H1 (cell line): ENCODE data around the gene CRYGB. TPM values are rescaled to one million over a fixed set of nuclear protein-coding genes. Genes with fewer than 3 reads are reported as not detected.

Source experiments
- CTCF ChIA-PET: fragments of 300-600 bp; sonication (Branson Sonifier 250); formaldehyde crosslinking; loops from one replicate; lab custom pipeline; 2021; ENCODE audit not compliant: partially characterized antibody; lab: Charles Lee
- POLR2A ChIA-PET: fragments of 300-600 bp; sonication (Branson Sonifier 250); formaldehyde crosslinking; loops from one replicate; lab custom pipeline; 2021; ENCODE audit warnings: inconsistent platforms; ENCODE audit not compliant: partially characterized antibody; lab: Charles Lee
- DNase-seq, 2 experiments: peaks; one replicate each; pipeline versions ENCODE4 v3.0.0 to v3.0.0-alpha.2; 2010 to 2022; ENCODE audit warnings: low spot score in 2 of 2, low read depth in 1 of 2, mixed read lengths in 1 of 2
- FAIRE-seq: peaks from 2 replicates; lab custom pipeline; 2011; peaks lifted over from hg19 to GRCh38; lab: Jason Lieb, UNC
- H2AFZ ChIP-seq: 2 replicates; pipeline ENCODE4 v1.8.1; 2012; ENCODE audit warnings: low read length, inconsistent platforms
- H2AK5ac ChIP-seq: 2 replicates; pipeline ENCODE4 v1.6.1; 2013; ENCODE audit warnings: low read depth, low read length
- H2BK120ac ChIP-seq: replicated peaks from 2 replicates; pipeline ENCODE3; 2013; ENCODE audit warnings: low read depth, low read length, inconsistent platforms
- H2BK12ac ChIP-seq: 2 replicates; pipeline ENCODE4 v1.6.1; 2013; ENCODE audit warnings: low read depth, low read length
- H2BK15ac ChIP-seq: 2 replicates; pipeline ENCODE4 v1.6.1; 2013; ENCODE audit warnings: low read length
- H2BK20ac ChIP-seq: 2 replicates; pipeline ENCODE4 v1.6.1; 2013; ENCODE audit warnings: low read length
- H2BK5ac ChIP-seq: 2 replicates; pipeline ENCODE4 v1.6.1; 2013; ENCODE audit warnings: low read depth, low read length
- H3K14ac ChIP-seq: 2 replicates; pipeline ENCODE4 v1.6.1; 2013; ENCODE audit warnings: inconsistent platforms; ENCODE audit not compliant: insufficient read length
- H3K18ac ChIP-seq: 2 replicates; pipeline ENCODE4 v1.6.1; 2013; ENCODE audit warnings: low read length; ENCODE audit errors: extremely low read depth
- H3K23ac ChIP-seq: 2 replicates; pipeline ENCODE4 v1.6.1; 2013; ENCODE audit warnings: inconsistent platforms; ENCODE audit not compliant: insufficient read length
- H3K23me2 ChIP-seq: 2 replicates; pipeline ENCODE4 v1.6.1; 2013; ENCODE audit warnings: low read depth, low read length
- H3K27ac ChIP-seq: 2 replicates; pipeline ENCODE4 v1.6.1; 2011; ENCODE audit warnings: low read depth, low read length, inconsistent platforms
- H3K27me3 ChIP-seq, 4 experiments: replicated peaks in 1 of 4; 1 replicate in 1 of 4; 2 replicates in 3 of 4; pipeline versions ENCODE4 v1.6.1 to v1.8.1; 2011 to 2013; ENCODE audit warnings: low read length in 3 of 4, mild to moderate bottlenecking in 3 of 4, inconsistent platforms in 2 of 4, mixed read lengths in 2 of 4, moderate library complexity in 1 of 4; ENCODE audit not compliant: control insufficient read depth in 3 of 4, insufficient read depth in 3 of 4; ENCODE audit errors: extremely low read depth in 1 of 4
- H3K36me3 ChIP-seq, 4 experiments: 2 replicates each; pipeline versions ENCODE4 v1.6.1 to v1.8.1; 2011 to 2013; ENCODE audit warnings: mild to moderate bottlenecking in 4 of 4, low read length in 3 of 4, moderate library complexity in 2 of 4, control low read depth in 1 of 4, inconsistent platforms in 1 of 4; ENCODE audit not compliant: insufficient read depth in 4 of 4, control insufficient read depth in 2 of 4
- H3K4ac ChIP-seq: replicated peaks from 2 replicates; pipeline ENCODE3; 2013; ENCODE audit warnings: low read length, low read depth, mixed read lengths, inconsistent platforms; ENCODE audit not compliant: insufficient read length
- H3K4me1 ChIP-seq, 4 experiments: replicated peaks in 1 of 4; 1 replicate in 1 of 4; 2 replicates in 3 of 4; pipeline versions ENCODE4 v1.6.1 to v1.8.1; 2011 to 2013; ENCODE audit warnings: low read length in 3 of 4, inconsistent platforms in 2 of 4, mixed read lengths in 1 of 4; ENCODE audit not compliant: insufficient read depth in 4 of 4, control insufficient read depth in 3 of 4
- H3K4me2 ChIP-seq, 2 experiments: 2 replicates each; pipeline versions ENCODE4 v1.6.1 to v1.8.1; 2011 to 2013; ENCODE audit warnings: low read depth in 2 of 2, low read length in 2 of 2, control low read depth in 1 of 2, inconsistent platforms in 1 of 2, mild to moderate bottlenecking in 1 of 2; ENCODE audit not compliant: insufficient read depth in 1 of 2
- H3K4me3 ChIP-seq, 4 experiments: fragments of 200-600, 300-600 bp in 1 of 4; sonication (generic), shearing (Covaris generic), sonication (Bioruptor Twin) in 1 of 4; 2 replicates each; pipeline versions ENCODE4 v1.5.1 to v1.8.1; 2011 to 2016; ENCODE audit warnings: low read length in 4 of 4, low read depth in 3 of 4, control low read depth in 2 of 4, inconsistent platforms in 2 of 4, mild to moderate bottlenecking in 2 of 4, mixed read lengths in 1 of 4, moderate library complexity in 1 of 4; ENCODE audit not compliant: insufficient read depth in 2 of 4; ENCODE audit errors: extremely low read depth in 1 of 4
- H3K56ac ChIP-seq: replicated peaks from 2 replicates; pipeline ENCODE3; 2013; ENCODE audit warnings: low read depth, mild to moderate bottlenecking, mixed read lengths, low read length, inconsistent platforms; ENCODE audit not compliant: insufficient read length
- H3K79me1 ChIP-seq: 2 replicates; pipeline ENCODE4 v1.6.1; 2013; ENCODE audit warnings: low read depth, low read length, control low read depth
- H3K79me2 ChIP-seq, 2 experiments: 2 replicates each; pipeline versions ENCODE4 v1.6.1 to v1.8.1; 2012 to 2013; ENCODE audit warnings: low read length in 2 of 2, mild to moderate bottlenecking in 2 of 2, inconsistent platforms in 1 of 2; ENCODE audit not compliant: insufficient read depth in 2 of 2, control insufficient read depth in 1 of 2
- H3K9ac ChIP-seq, 4 experiments: replicated peaks in 1 of 4; 1 replicate in 1 of 4; 2 replicates in 3 of 4; pipeline versions ENCODE4 v1.6.1 to v1.8.1; 2011 to 2013; ENCODE audit warnings: low read depth in 3 of 4, low read length in 3 of 4, control low read depth in 2 of 4, mild to moderate bottlenecking in 2 of 4, moderate library complexity in 2 of 4, inconsistent platforms in 1 of 4; ENCODE audit errors: extremely low read depth in 1 of 4
- H3K9me3 ChIP-seq, 2 experiments: 2 replicates each; pipeline versions ENCODE4 v1.6.1 to v1.8.1; 2012 to 2013; ENCODE audit warnings: mild to moderate bottlenecking in 2 of 2, moderate library complexity in 2 of 2, control low read depth in 1 of 2, inconsistent platforms in 1 of 2, low read depth in 1 of 2, low read length in 1 of 2, mixed read lengths in 1 of 2; ENCODE audit not compliant: insufficient read depth in 2 of 2
- H4K20me1 ChIP-seq, 2 experiments: replicated peaks in 1 of 2; 2 replicates each; pipeline versions ENCODE3 to v1.8.1; 2011 to 2013; ENCODE audit warnings: inconsistent platforms in 2 of 2, low read length in 2 of 2, mild to moderate bottlenecking in 1 of 2; ENCODE audit not compliant: insufficient read depth in 2 of 2, control insufficient read depth in 1 of 2
- H4K5ac ChIP-seq: 2 replicates; pipeline ENCODE4 v1.6.1; 2013; ENCODE audit warnings: low read length, low read depth, mixed read lengths, inconsistent platforms; ENCODE audit not compliant: insufficient read length
- H4K8ac ChIP-seq: 2 replicates; pipeline ENCODE4 v1.8.0; 2013; ENCODE audit warnings: mild to moderate bottlenecking, moderate library complexity, low read length, inconsistent platforms; ENCODE audit not compliant: insufficient read depth; ENCODE audit errors: extremely low read depth
- H4K91ac ChIP-seq: replicated peaks from 2 replicates; pipeline ENCODE3; 2013; ENCODE audit warnings: low read length, mixed read lengths, inconsistent platforms; ENCODE audit not compliant: insufficient read length
- CBX5 ChIP-seq: fragments of 300-800, 300-1000 bp; sonication (generic); IDR thresholded peaks from 2 replicates; pipeline ENCODE4 v1.7.1; 2016; ENCODE audit warnings: antibody characterized with exemption, low read length, low read depth
- CBX8 ChIP-seq: fragments of 300-800, 300-1000 bp; sonication (generic); IDR thresholded peaks from 2 replicates; pipeline ENCODE4 v1.7.1; 2016; ENCODE audit warnings: low read depth, low read length, borderline replicate concordance
- CHD2 ChIP-seq: IDR thresholded peaks from 2 replicates; pipeline ENCODE4 v1.6.1; 2012; ENCODE audit warnings: low read length, improper control_type of control experiment
- GTF2F1 ChIP-seq: IDR thresholded peaks from 2 replicates; pipeline ENCODE4 v1.6.1; 2012; ENCODE audit warnings: low read depth, low read length, improper control_type of control experiment, borderline replicate concordance
- HDAC2 ChIP-seq, 2 experiments: fragments of 300-600 bp in 1 of 2; sonication (generic) in 1 of 2; IDR thresholded peaks; 2 replicates each; pipeline ENCODE4 v1.6.1; 2011 to 2012; ENCODE audit warnings: low read depth in 2 of 2, low read length in 2 of 2, mild to moderate bottlenecking in 2 of 2, moderate library complexity in 2 of 2, borderline replicate concordance in 1 of 2, inconsistent platforms in 1 of 2
- HDAC6 ChIP-seq: IDR thresholded peaks from one replicate; pipeline ENCODE4 v1.7.1; 2012; ENCODE audit warnings: low read depth, mild to moderate bottlenecking, inconsistent platforms, low read length, moderate library complexity
- JUN ChIP-seq: IDR thresholded peaks from 2 replicates; pipeline ENCODE4 v1.6.1; 2011; ENCODE audit warnings: low read depth, mild to moderate bottlenecking, improper control_type of control experiment, low read length
- JUND ChIP-seq: IDR thresholded peaks from 2 replicates; pipeline ENCODE4 v1.6.1; 2011; ENCODE audit warnings: mild to moderate bottlenecking, improper control_type of control experiment, low read length
- KDM1A ChIP-seq: fragments of 200-600, 300-600 bp; sonication (generic); IDR thresholded peaks from 2 replicates; pipeline ENCODE4 v1.7.1; 2016; ENCODE audit warnings: mild to moderate bottlenecking, low read length, borderline replicate concordance
- KDM4A ChIP-seq: IDR thresholded peaks from one replicate; pipeline ENCODE4 v1.7.1; 2012; ENCODE audit warnings: low read depth, mild to moderate bottlenecking, moderate library complexity, low read length, inconsistent platforms; ENCODE audit not compliant: severe bottlenecking
- POLR2AphosphoS5 ChIP-seq: IDR thresholded peaks from 2 replicates; pipeline ENCODE4 v1.6.1; 2011; ENCODE audit warnings: low read depth, low read length
- RBBP5 ChIP-seq: IDR thresholded peaks from 2 replicates; pipeline ENCODE4 v1.7.1; 2012; ENCODE audit warnings: low read depth, mild to moderate bottlenecking, inconsistent platforms, low read length, moderate library complexity, borderline replicate concordance
- RXRA ChIP-seq: IDR thresholded peaks from 2 replicates; pipeline ENCODE4 v1.6.1; 2011; ENCODE audit warnings: low read depth, mild to moderate bottlenecking, low read length, moderate library complexity; ENCODE audit not compliant: insufficient read depth
- SIRT6 ChIP-seq: IDR thresholded peaks from one replicate; pipeline ENCODE4 v1.7.1; 2012; ENCODE audit warnings: low read length, inconsistent platforms
- SP2 ChIP-seq: IDR thresholded peaks from 2 replicates; pipeline ENCODE4 v1.6.1; 2012; ENCODE audit warnings: mild to moderate bottlenecking, low read length, inconsistent platforms
- TBP ChIP-seq: IDR thresholded peaks from 2 replicates; pipeline ENCODE4 v1.6.1; 2011; ENCODE audit warnings: low read depth, low read length, improper control_type of control experiment
- WGBS, 2 experiments: shearing (Covaris generic) in 1 of 2; methylation state at CpG; one replicate each; pipeline versions ENCODE4 v1.1.6 to v1.1.7; 2013 to 2015; ENCODE audit warnings: low lambda C conversion rate in 2 of 2, mixed read lengths in 2 of 2, inconsistent platforms in 1 of 2, low coverage in 1 of 2, missing lambda C conversion rate in 1 of 2; ENCODE audit not compliant: insufficient replicate concordance in 2 of 2, insufficient coverage in 1 of 2, insufficient read length in 1 of 2; ENCODE audit errors: extremely low coverage in 1 of 2, missing lambda C conversion rate in 1 of 2; 5-methylcytosine and 5-hydroxymethylcytosine counted together
- polyA plus RNA-seq, 7 experiments: library from polyadenylated mRNA; depleted of rRNA in 3 of 7; stranded (reverse) in 5 of 7; unstranded in 2 of 7; fragments of >200 nt in 5 of 7; fragments of 200-250 nt in 2 of 7; gene quantifications; 1 replicate in 5 of 7; 2 replicates in 1 of 7; 4 replicates in 1 of 7; pipeline versions ENCODE4 v1.2.1 to v1.2.3, GENCODE V29; 2011 to 2013; ENCODE audit warnings: missing spikeins in 2 of 7, mixed read lengths in 2 of 7
- total RNA-seq: library from RNA; stranded (reverse); fragmentation: NEBNext Ultra II Directional; extraction: Animal tissue kit (Norgen Biotek cat#: 25700); gene quantifications from 2 replicates; pipeline ENCODE4 v1.2.1, GENCODE V29; 2021

Gene CRYGB
- total and polyA plus RNA-seq, 2 of the 8 experiments (the other 6 are each of a cell fraction or from before 2014, with no cell fraction given): 0.38 TPM; not detected in 1

DNA sequence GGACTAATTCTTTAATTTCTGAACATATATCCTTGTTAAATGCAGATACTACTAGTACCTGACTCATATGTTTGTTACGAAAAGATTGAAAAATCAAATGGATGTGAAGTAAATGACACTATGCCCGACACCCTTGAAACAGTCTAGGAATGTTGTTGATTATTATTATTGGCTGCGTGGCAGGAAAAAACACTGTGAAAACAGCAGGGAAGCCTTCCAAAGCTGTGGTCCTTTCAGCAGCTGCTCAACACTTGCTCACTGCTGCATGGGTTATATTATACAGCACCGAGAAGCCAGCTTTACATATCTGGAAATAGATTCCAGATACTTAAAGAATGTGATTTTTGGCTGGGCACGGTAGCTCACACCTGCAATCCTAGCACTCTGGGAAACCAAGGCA lies 48.2 kb downstream of the CRYGB start:
- WGBS, 2 experiments: 89% methylated on average over 5 of the region's 5 CpGs; no CpG with 5 or more reads in 1 of the 2 experiments
- Histone ChIP-seq H4K5ac (no peak overlapping the region), H3K79me1 (no peaks in the 10 kb centered on the region), H3K23ac (no peak overlapping the region), H3K4ac (no peak overlapping the region), H3K18ac (no peak overlapping the region), H3K14ac (no peak overlapping the region), H3K9ac (no peak overlapping the region), H2BK120ac (no peak overlapping the region), H3K23me2 (no peaks in the 10 kb centered on the region), H2AFZ (no peak overlapping the region), H4K8ac (no peak overlapping the region), H2BK5ac (no peak overlapping the region), H3K4me3 (no peak overlapping the region), H3K56ac (no peak overlapping the region), H3K9me3 (no peaks in the 10 kb centered on the region), H3K27ac (no peak overlapping the region), H2BK12ac (no peak overlapping the region), H3K36me3 (no peaks in the 10 kb centered on the region), H2AK5ac (no peak overlapping the region), H2BK15ac (no peak overlapping the region), H4K20me1 (no peaks in the 10 kb centered on the region), H3K4me1 (no peaks in the 10 kb centered on the region), H3K27me3 (no peaks in the 10 kb centered on the region), H4K91ac (no peak overlapping the region), H3K4me2 (no peak overlapping the region), H3K79me2 (no peaks in the 10 kb centered on the region), H2BK20ac (no peak overlapping the region)
- no peak for FAIRE-seq
- POLR2A ChIA-PET: no interaction called here
- CTCF ChIA-PET: interaction anchor here (1.3 to 1.8 kb wide), 3 partner anchors 57 to 157 kb away, joined by 3 to 5 read pairs (median 4); partner anchors contain the start of gene IDH1
- no peak for DNase-seq
- no peak for TF ChIP-seq CBX5
- TF ChIP-seq HDAC2 (IDR thresholded peaks at IDR 0.05; ENCODE audit: borderline replicate concordance in 1 of 2, low read depth in 2 of 2, low read length in 2 of 2): no peak
- no peak for TF ChIP-seq JUND
- TF ChIP-seq SIRT6: no peak
- TF ChIP-seq JUN: no peak
- TF ChIP-seq SP2: no peak
- no peak for TF ChIP-seq GTF2F1
- TF ChIP-seq POLR2AphosphoS5: no peak
- TF ChIP-seq CHD2: no peak
- no peak for TF ChIP-seq RBBP5
- TF ChIP-seq HDAC6: no peak
- TF ChIP-seq KDM4A: no peak
- no peak for TF ChIP-seq KDM1A
- no peak for TF ChIP-seq TBP
- no peak for TF ChIP-seq RXRA
- TF ChIP-seq CBX8: no peak
